ENCODE measurements around the gene KMT2D.

The KMT2D gene

GRCh38 chr12:49032276-49032675 lies 28.3 kb downstream of the KMT2D start:
- no peak for DNase-seq

GRCh38 chr12:49031573-49032161 lies 28.9 kb downstream of the KMT2D start:
- DNase-seq: no peak

GRCh38 chr12:49030714-49031572 lies 29.7 kb downstream of the KMT2D start:
- DNase-seq: no peak

- no peak for DNase-seq
Observed at GRCh38 chr12:49030119-49030518, 30.5 kb downstream of the KMT2D start.

DNA sequence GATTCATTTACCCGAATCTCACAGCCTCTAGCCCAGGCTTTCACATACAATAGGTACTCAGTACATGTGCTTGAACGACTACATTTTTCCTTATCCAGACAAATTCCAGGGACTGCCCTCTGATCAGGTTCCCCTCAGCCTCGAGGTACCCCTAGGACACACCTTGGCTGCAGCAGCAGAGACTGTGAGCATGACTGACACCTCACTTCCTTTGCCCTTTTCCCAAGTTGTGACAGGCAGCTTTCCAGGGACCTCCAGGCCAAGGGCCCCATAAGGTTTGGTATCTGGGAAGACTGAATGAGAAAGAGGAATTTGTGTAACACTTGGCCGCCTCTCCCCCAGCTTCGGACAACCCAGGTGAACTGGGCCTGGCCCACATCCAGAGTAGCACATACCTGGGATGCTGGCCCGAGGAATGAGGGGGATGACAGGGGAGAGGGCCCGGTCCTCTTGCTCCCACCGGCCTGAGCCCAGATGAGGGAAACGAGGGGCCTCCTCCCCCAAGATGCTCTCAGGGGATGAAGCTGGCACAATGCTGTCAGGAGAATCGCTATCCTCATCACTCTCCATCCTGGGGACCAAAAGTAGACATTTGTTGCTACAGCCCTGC lies 31.8 kb downstream of the KMT2D start:
- no peak for DNase-seq

- DNase-seq: no peak
Observed at GRCh38 chr12:49027846-49028555, 32.6 kb downstream of the KMT2D start.

GRCh38 chr12:49026678-49027480 lies 33.7 kb downstream of the KMT2D start:
- no peak for DNase-seq

GRCh38 chr12:49026101-49026500 lies 34.5 kb downstream of the KMT2D start:
- DNase-seq: no peak

DNA sequence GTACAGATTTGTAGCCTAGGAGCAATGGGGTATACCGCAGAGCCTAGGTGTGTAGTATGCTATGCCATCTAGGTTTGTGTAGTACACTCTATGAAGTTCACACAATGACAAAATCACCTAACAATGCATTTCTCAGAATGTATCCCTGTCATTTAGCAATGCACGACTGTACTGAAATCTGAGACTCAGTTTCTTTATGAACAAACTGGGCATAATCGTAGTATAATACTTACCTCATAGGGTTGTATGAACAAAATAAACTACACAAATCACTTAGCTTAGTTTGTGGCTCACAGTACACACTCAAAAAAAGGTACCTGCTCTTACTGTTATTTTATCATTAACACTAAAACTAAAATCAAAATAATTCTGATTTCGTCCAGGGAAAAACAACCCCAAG lies 35.1 kb downstream of the KMT2D start:
- DNase-seq: no peak

DNA sequence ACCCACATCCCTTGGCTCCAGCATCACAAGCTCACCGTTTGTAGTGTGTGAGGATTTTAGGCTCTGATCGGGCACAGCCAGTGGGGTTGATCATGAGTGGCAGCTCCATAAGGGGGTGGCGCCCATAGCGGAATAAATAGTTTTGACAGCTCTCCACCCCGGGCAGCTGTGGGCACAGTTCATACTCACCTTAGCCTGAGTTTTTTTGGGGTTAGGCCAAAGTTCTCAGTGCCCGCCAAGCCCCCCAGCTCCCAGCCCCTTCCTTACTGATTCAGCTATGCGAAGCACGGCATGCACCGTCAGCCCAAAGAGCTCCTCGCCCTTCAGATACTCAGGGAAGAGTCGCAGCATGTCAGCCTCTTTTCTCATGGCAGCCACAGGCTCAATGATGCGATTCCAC lies 36.1 kb downstream of the KMT2D start:
- DNase-seq: no peak

DNA sequence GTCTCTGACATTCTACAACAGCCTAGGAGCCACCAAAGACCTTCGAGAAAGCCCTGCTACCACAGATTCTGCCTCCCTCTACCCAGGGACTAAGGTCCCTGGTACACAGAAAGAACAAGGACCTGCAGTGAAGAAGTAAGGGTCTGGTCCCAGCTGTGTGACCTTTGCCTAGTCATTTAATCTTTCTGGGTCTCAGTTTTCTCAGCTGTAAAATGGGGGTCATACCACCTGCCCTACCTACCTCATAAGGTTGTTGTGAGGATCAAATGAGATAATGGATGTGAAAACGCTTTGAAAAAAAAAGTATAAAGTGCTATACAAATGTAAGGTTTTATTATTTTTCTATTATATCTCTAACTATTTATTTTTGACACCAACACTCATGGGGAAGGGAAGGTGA lies 36.8 kb downstream of the KMT2D start:
- DNase-seq: no peak

DNA sequence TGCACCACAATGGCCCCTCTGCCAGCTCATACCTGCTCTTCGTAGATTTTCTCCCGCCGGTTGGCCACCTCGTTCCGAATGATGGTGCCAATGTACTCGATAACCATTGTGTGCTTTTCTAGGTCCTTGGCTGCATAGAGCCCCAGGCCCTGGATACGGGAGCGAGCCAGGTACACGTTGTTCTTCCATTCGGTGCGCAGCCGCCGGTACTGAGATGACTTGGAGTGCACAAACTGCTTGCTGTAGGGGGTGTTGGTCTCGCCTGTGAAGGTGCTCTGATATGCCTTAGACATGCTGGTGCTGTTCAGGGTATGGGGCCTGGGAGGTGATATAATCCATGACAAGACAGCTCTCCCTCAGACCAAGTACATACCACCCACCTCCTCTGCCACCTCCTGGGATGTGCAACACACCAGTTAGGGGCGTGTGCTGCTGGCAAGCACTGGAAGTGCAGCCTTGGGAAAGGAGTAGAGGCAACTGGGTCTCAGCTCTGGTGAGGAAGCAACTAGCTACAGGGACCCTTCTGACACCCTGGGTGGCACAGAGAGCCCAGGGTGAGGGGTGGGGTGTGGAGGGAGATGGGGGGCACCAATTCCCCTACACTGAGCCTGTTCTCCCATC lies 37.9 kb downstream of the KMT2D start:
- no peak for DNase-seq

- no peak for DNase-seq
Observed at GRCh38 chr12:49021292-49021915, 39.2 kb downstream of the KMT2D start.

GRCh38 chr12:49020441-49020840 lies 40.2 kb downstream of the KMT2D start:
- DNase-seq: no peak

GRCh38 chr12:49019443-49020324 lies 40.9 kb downstream of the KMT2D start:
- DNase-seq: no peak

DNA sequence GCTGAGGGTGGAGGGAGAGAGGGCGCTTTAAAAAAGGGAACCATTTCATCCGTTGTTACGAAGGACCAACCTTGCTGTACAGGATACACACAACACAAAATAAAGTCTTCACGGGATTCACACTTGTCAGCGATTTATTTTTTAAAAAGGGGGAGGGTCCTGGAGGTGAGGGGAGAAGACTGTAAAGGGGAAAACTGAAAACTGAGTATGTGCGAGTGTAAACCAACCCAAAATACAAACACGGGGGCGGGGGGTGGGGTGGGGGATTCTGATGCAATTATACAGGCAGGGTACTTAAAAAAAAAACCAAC lies 41.5 kb downstream of the KMT2D start:
- DNase-seq: no peak

- peak; percentile 78 for DNase-seq
Observed at GRCh38 chr12:49018261-49019119, 42.1 kb downstream of the KMT2D start, which contains the start of gene PRKAG1. TSS of gene PRKAG1 (minus strand) at chr12:49018776. CDS start at chr12:49018740, 36 bp downstream.

GRCh38 chr12:49017891-49018260 lies 42.7 kb downstream of the KMT2D start:
- DNase-seq: no peak

DNA sequence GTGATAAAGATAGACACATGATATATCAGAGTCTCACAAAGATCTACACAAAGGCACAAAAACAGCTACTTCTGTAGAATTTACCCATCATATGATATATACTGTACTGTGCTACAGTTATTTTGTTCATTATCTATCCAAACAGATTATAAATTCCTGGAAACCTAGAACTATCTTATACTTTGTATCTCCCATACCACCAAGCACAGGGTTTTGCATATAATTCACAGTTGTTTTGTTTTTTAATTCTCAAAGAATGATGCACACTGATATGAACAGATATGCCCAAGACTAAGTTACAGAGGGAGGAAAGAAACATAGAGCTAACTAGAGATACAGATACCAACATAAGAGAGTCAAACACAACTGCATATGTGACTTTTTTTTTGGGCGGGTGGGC lies 45.4 kb downstream of the KMT2D start:
- DNase-seq: no peak

DNA sequence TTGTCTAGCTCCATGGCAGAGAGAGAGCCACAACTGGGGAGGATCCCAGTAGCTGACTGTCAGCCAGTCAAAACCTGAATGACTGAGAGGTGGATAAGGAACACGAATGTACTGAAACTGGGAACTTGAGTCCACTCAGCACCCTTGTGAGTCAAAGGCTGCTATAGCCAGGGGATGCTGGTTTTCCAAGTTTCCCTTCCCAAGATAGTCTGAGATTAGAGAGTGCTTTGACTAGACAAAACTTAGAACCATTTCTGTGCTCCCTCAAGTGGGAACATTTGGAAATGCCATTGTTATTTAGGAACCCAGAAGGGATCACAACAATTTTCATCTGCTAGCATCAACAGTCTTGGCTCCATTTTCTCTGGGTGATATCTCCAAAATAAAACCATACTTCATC lies 46.0 kb downstream of the KMT2D start:
- DNase-seq: no peak

Data from DMS 273 treated with DMSO at 0.1 percent for 48 hours (cell line).